IMR-90 (cell line): ENCODE data around the gene PADI1.

ENCODE experiments used
- CEBPB ChIP-seq: IDR thresholded peaks from 2 replicates; pipeline ENCODE4 v1.6.1; 2012; ENCODE audit warnings: low read depth, low read length, improper control_type of control experiment
- CHD1 ChIP-seq: IDR thresholded peaks from 2 replicates; pipeline ENCODE4 v1.6.1; 2012; ENCODE audit warnings: low read depth, low read length, improper control_type of control experiment
- CTCF ChIP-seq: conservative IDR thresholded peaks from 2 replicates; pipeline ENCODE4 v1.5.1; 2012; ENCODE audit warnings: mild to moderate bottlenecking, low read depth, low read length, improper control_type of control experiment
- FOS ChIP-seq: fragments of 150-350 bp; IDR thresholded peaks from 2 replicates; pipeline ENCODE4 v1.6.1; 2016; ENCODE audit warnings: low read depth, low read length
- MAZ ChIP-seq: IDR thresholded peaks from 2 replicates; pipeline ENCODE4 v1.6.1; 2012; ENCODE audit warnings: low read depth, mild to moderate bottlenecking, low read length, improper control_type of control experiment, moderate library complexity, borderline replicate concordance
- MXI1 ChIP-seq: IDR thresholded peaks from 2 replicates; pipeline ENCODE4 v1.6.1; 2012; ENCODE audit warnings: low read depth, mild to moderate bottlenecking, low read length, moderate library complexity, borderline replicate concordance
- NFE2L2 ChIP-seq: fragments of 150-350 bp; IDR thresholded peaks from 2 replicates; pipeline ENCODE4 v1.6.1; 2016; ENCODE audit warnings: low read depth, mild to moderate bottlenecking, low read length
- POLR2A ChIP-seq: IDR thresholded peaks from 2 replicates; pipeline ENCODE4 v1.6.1; 2012; ENCODE audit warnings: mild to moderate bottlenecking, low read depth, low read length
- RCOR1 ChIP-seq: IDR thresholded peaks from 2 replicates; pipeline ENCODE4 v1.6.1; 2012; ENCODE audit warnings: mild to moderate bottlenecking, low read length, improper control_type of control experiment; ENCODE audit not compliant: insufficient replicate concordance
- RFX5 ChIP-seq: IDR thresholded peaks from 2 replicates; pipeline ENCODE4 v1.8.0; 2012; ENCODE audit warnings: low read depth, mild to moderate bottlenecking, low read length, moderate library complexity
- SMC3 ChIP-seq: fragments of 150-350 bp; IDR thresholded peaks from 2 replicates; pipeline ENCODE4 v1.6.1; 2016; ENCODE audit warnings: low read depth, mild to moderate bottlenecking, antibody characterized with exemption, low read length, moderate library complexity
- USF2 ChIP-seq: fragments of 150-350 bp; IDR thresholded peaks from 2 replicates; pipeline ENCODE4 v1.6.1; 2017; ENCODE audit warnings: mild to moderate bottlenecking, antibody characterized with exemption, low read length, low read depth

GRCh38 chr1:17188217-17188616, 16.7 kb upstream of the PADI1 start:
- TF ChIP-seq RFX5 (no peak), CTCF (no peak), MAZ (no peak), POLR2A (no peak), FOS (no peak), CEBPB (no peak), RCOR1 (no peak), CHD1 (no peak), USF2 (no peak), NFE2L2 (no peak), SMC3 (no peak), MXI1 (no peak)
